IMR-90 (cell line): Measurements from ENCODE around the gene CLIC2. TPM values are rescaled to one million over a fixed set of nuclear protein-coding genes. Genes with fewer than 3 reads are reported as not detected.

Source experiments
- ATAC-seq: fragments of 200-7000 bp; cut with Tn5 transposase; 2 replicates; pipeline ENCODE4 v1.9.1; 2020; ENCODE audit warnings: low read depth, mild to moderate bottlenecking, moderate library complexity
- BruUV-seq: library from RNA; stranded (reverse); fragments of 400-500 nt; replicated peaks from 2 replicates; lab custom pipeline; 2021; lab: Mats Ljungman, UMichigan
- CTCF ChIA-PET: fragments of 300-600 bp; formaldehyde crosslinking; extraction: SDS; loops from one replicate; lab custom pipeline; 2021; ENCODE audit warnings: antibody characterized with exemption; lab: Yijun Ruan, JAX
- POLR2A ChIA-PET: fragments of 300-600 bp; sonication (Branson Sonifier 250); formaldehyde crosslinking; loops from one replicate; lab custom pipeline; 2022; ENCODE audit warnings: antibody characterized with exemption; ENCODE audit not compliant: unreplicated experiment; lab: Charles Lee
- DNase-seq: peaks from one replicate; pipeline ENCODE4 v3.0.0; 2013
- H2AFZ ChIP-seq: replicated peaks from 2 replicates; pipeline ENCODE3; 2013; ENCODE audit warnings: low read length, mild to moderate bottlenecking; ENCODE audit not compliant: poor library complexity
- H2AK5ac ChIP-seq: 2 replicates; pipeline ENCODE4 v1.6.1; 2013; ENCODE audit warnings: low read depth, low read length, inconsistent platforms
- H2AK9ac ChIP-seq: replicated peaks from 2 replicates; pipeline ENCODE3; 2013; ENCODE audit warnings: mild to moderate bottlenecking, low read depth, low read length, moderate library complexity; ENCODE audit not compliant: poor library complexity
- H2BK120ac ChIP-seq: 2 replicates; pipeline ENCODE4 v1.6.1; 2013; ENCODE audit warnings: low read depth, low read length, inconsistent platforms
- H2BK15ac ChIP-seq: 3 replicates; pipeline ENCODE4 v1.6.1; 2013; ENCODE audit warnings: low read depth, low read length, inconsistent platforms
- H2BK20ac ChIP-seq: 2 replicates; pipeline ENCODE4 v1.6.1; 2013; ENCODE audit warnings: low read depth, mild to moderate bottlenecking, inconsistent platforms, low read length, moderate library complexity
- H2BK5ac ChIP-seq: 2 replicates; pipeline ENCODE4 v1.6.1; 2013; ENCODE audit warnings: mild to moderate bottlenecking, low read depth, low read length, inconsistent platforms; ENCODE audit not compliant: poor library complexity, severe bottlenecking
- H3K14ac ChIP-seq: replicated peaks from 2 replicates; pipeline ENCODE4 v1.6.1; 2013; ENCODE audit warnings: low read depth, low read length, inconsistent platforms
- H3K18ac ChIP-seq: 2 replicates; pipeline ENCODE4 v1.6.1; 2013; ENCODE audit warnings: low read depth, low read length, control low read depth
- H3K23ac ChIP-seq: 2 replicates; pipeline ENCODE4 v1.6.1; 2013; ENCODE audit warnings: low read depth, low read length, inconsistent platforms
- H3K27ac ChIP-seq: 2 replicates; pipeline ENCODE4 v1.5.1; 2013; ENCODE audit warnings: mild to moderate bottlenecking, control low read depth, low read length; ENCODE audit not compliant: insufficient read depth
- H3K27me3 ChIP-seq: 2 replicates; pipeline ENCODE4 v1.6.1; 2013; ENCODE audit warnings: low read length; ENCODE audit not compliant: control insufficient read depth, insufficient read depth
- H3K36me3 ChIP-seq: 2 replicates; pipeline ENCODE4 v1.6.1; 2013; ENCODE audit warnings: low read length, mixed read lengths; ENCODE audit not compliant: control insufficient read depth, insufficient read depth
- H3K4ac ChIP-seq: 2 replicates; pipeline ENCODE4 v1.6.1; 2013; ENCODE audit warnings: low read depth, low read length, inconsistent platforms
- H3K4me1 ChIP-seq: 2 replicates; pipeline ENCODE4 v1.6.1; 2013; ENCODE audit warnings: low read length, mixed read lengths; ENCODE audit not compliant: control insufficient read depth, insufficient read depth
- H3K4me2 ChIP-seq: 2 replicates; pipeline ENCODE4 v1.6.1; 2013; ENCODE audit warnings: low read depth, mild to moderate bottlenecking, control low read depth, low read length, moderate library complexity
- H3K4me3 ChIP-seq: 2 replicates; pipeline ENCODE4 v1.5.1; 2013; ENCODE audit warnings: low read depth, mild to moderate bottlenecking, control low read depth, low read length, moderate library complexity; ENCODE audit not compliant: insufficient read depth
- H3K56ac ChIP-seq: 2 replicates; pipeline ENCODE4 v1.6.1; 2013; ENCODE audit warnings: low read length, inconsistent platforms; ENCODE audit not compliant: insufficient read depth; ENCODE audit errors: extremely low read depth
- H3K79me1 ChIP-seq, 2 experiments: 2 replicates each; pipeline ENCODE4 v1.6.1; 2013; ENCODE audit warnings: low read length in 2 of 2, inconsistent platforms in 1 of 2, low read depth in 1 of 2
- H3K9ac ChIP-seq: 2 replicates; pipeline ENCODE4 v1.6.1; 2013; ENCODE audit warnings: low read depth, low read length, control low read depth
- H3K9me1 ChIP-seq: 2 replicates; pipeline ENCODE4 v1.6.1; 2013; ENCODE audit warnings: low read length, inconsistent platforms; ENCODE audit not compliant: insufficient read depth
- H3K9me3 ChIP-seq: 2 replicates; pipeline ENCODE4 v1.6.1; 2013; ENCODE audit warnings: low read length; ENCODE audit not compliant: control insufficient read depth, insufficient read depth
- H4K20me1 ChIP-seq: 2 replicates; pipeline ENCODE4 v1.6.1; 2013; ENCODE audit warnings: low read length, inconsistent platforms; ENCODE audit not compliant: insufficient read depth
- H4K5ac ChIP-seq: 2 replicates; pipeline ENCODE4 v1.6.1; 2013; ENCODE audit warnings: mild to moderate bottlenecking, low read depth, low read length, control low read depth
- H4K8ac ChIP-seq, 2 experiments: 2 replicates each; pipeline ENCODE4 v1.6.1; 2013; ENCODE audit warnings: low read depth in 2 of 2, low read length in 2 of 2, control low read depth in 1 of 2, inconsistent platforms in 1 of 2
- H4K91ac ChIP-seq: 2 replicates; pipeline ENCODE4 v1.6.1; 2013; ENCODE audit warnings: low read depth, low read length, inconsistent platforms; ENCODE audit not compliant: insufficient read depth
- BHLHE40 ChIP-seq: fragments of 150-350 bp; IDR thresholded peaks from 2 replicates; pipeline ENCODE4 v1.6.1; 2016; ENCODE audit warnings: mild to moderate bottlenecking, low read depth, low read length
- CEBPB ChIP-seq: IDR thresholded peaks from 2 replicates; pipeline ENCODE4 v1.6.1; 2012; ENCODE audit warnings: low read depth, low read length, improper control_type of control experiment
- CHD1 ChIP-seq: IDR thresholded peaks from 2 replicates; pipeline ENCODE4 v1.6.1; 2012; ENCODE audit warnings: low read depth, low read length, improper control_type of control experiment
- CTCF ChIP-seq: conservative IDR thresholded peaks from 2 replicates; pipeline ENCODE4 v1.5.1; 2012; ENCODE audit warnings: mild to moderate bottlenecking, low read depth, low read length, improper control_type of control experiment
- FOS ChIP-seq: fragments of 150-350 bp; IDR thresholded peaks from 2 replicates; pipeline ENCODE4 v1.6.1; 2016; ENCODE audit warnings: low read depth, low read length
- MAFK ChIP-seq: IDR thresholded peaks from 2 replicates; pipeline ENCODE4 v1.6.1; 2012; ENCODE audit warnings: low read depth, low read length, improper control_type of control experiment
- MAZ ChIP-seq: IDR thresholded peaks from 2 replicates; pipeline ENCODE4 v1.6.1; 2012; ENCODE audit warnings: low read depth, mild to moderate bottlenecking, low read length, improper control_type of control experiment, moderate library complexity, borderline replicate concordance
- MXI1 ChIP-seq: IDR thresholded peaks from 2 replicates; pipeline ENCODE4 v1.6.1; 2012; ENCODE audit warnings: low read depth, mild to moderate bottlenecking, low read length, moderate library complexity, borderline replicate concordance
- NFE2L2 ChIP-seq: fragments of 150-350 bp; IDR thresholded peaks from 2 replicates; pipeline ENCODE4 v1.6.1; 2016; ENCODE audit warnings: low read depth, mild to moderate bottlenecking, low read length
- POLR2A ChIP-seq: IDR thresholded peaks from 2 replicates; pipeline ENCODE4 v1.6.1; 2012; ENCODE audit warnings: mild to moderate bottlenecking, low read depth, low read length
- RAD21 ChIP-seq: IDR thresholded peaks from 2 replicates; pipeline ENCODE4 v1.6.1; 2012; ENCODE audit warnings: low read length, improper control_type of control experiment
- RCOR1 ChIP-seq: IDR thresholded peaks from 2 replicates; pipeline ENCODE4 v1.6.1; 2012; ENCODE audit warnings: mild to moderate bottlenecking, low read length, improper control_type of control experiment; ENCODE audit not compliant: insufficient replicate concordance
- RFX5 ChIP-seq: IDR thresholded peaks from 2 replicates; pipeline ENCODE4 v1.8.0; 2012; ENCODE audit warnings: low read depth, mild to moderate bottlenecking, low read length, moderate library complexity
- SMC3 ChIP-seq: fragments of 150-350 bp; IDR thresholded peaks from 2 replicates; pipeline ENCODE4 v1.6.1; 2016; ENCODE audit warnings: low read depth, mild to moderate bottlenecking, antibody characterized with exemption, low read length, moderate library complexity
- USF2 ChIP-seq: fragments of 150-350 bp; IDR thresholded peaks from 2 replicates; pipeline ENCODE4 v1.6.1; 2017; ENCODE audit warnings: mild to moderate bottlenecking, antibody characterized with exemption, low read length, low read depth
- WGBS, 2 experiments: methylation state at CpG; one replicate each; pipeline versions ENCODE4 v1.1.5 to v1.1.7; 2013; ENCODE audit warnings: missing lambda C conversion rate in 2 of 2; ENCODE audit not compliant: insufficient read length in 1 of 2; ENCODE audit errors: extremely low coverage in 2 of 2; 5-methylcytosine and 5-hydroxymethylcytosine counted together
- dilution Hi-C: fragments of 300-500 bp; cut with HindIII; formaldehyde crosslinking; loops from one replicate; pipeline ENCODE4 v1.14.3; 2018; ENCODE audit warnings: low sequenced_read_pairs; ENCODE audit not compliant: unreplicated experiment
- in situ Hi-C: fragments of 300-500 bp; cut with MboI; formaldehyde crosslinking; loops from 3 replicates; pipeline ENCODE4 v1.14.3; 2019; ENCODE audit warnings: low sequenced_read_pairs, inconsistent platforms, mixed read lengths
- intact Hi-C: fragments of 100-400 bp; cut with micrococcal nuclease; formaldehyde crosslinking; loops from 2 replicates; pipeline ENCODE4 v1.10.0; 2022
- polyA plus RNA-seq, 3 experiments: library from polyadenylated mRNA; depleted of rRNA; stranded (reverse); fragments of >200 nt; gene quantifications; 2 replicates each; pipeline ENCODE4 v1.2.3, GENCODE V29; 2012; ENCODE audit warnings: low replicate concordance in 1 of 3
- total RNA-seq: library from RNA; depleted of rRNA; stranded (reverse); fragments of >200 nt; gene quantifications from 2 replicates; pipeline ENCODE4 v1.2.3, GENCODE V29; 2012
- TF ChIP-seq, protein P1 (sequence below): fragments of 150-350 bp; IDR thresholded peaks from 2 replicates; pipeline ENCODE4 v1.6.1; 2016; ENCODE audit warnings: low read depth, mild to moderate bottlenecking, low read length, moderate library complexity, borderline replicate concordance

The CLIC2 gene
- total and polyA plus RNA-seq, 2 of the 4 experiments (the other 2 are of a cell fraction), result 0.07 to 0.18 TPM

- no peak overlapping the region for H2AK5ac ChIP-seq
- H3K4me1 ChIP-seq, result no peaks in the 10 kb centered on the region
- no peaks in the 10 kb centered on the region for H3K79me1 ChIP-seq
- intact Hi-C loops (no loop called here), in situ Hi-C loops (no loop called here), dilution Hi-C loops (no loop called here)
- H3K36me3 ChIP-seq, result no peaks in the 10 kb centered on the region
- TF ChIP-seq RFX5 (no peak), BHLHE40 (no peak), CHD1 (no peak), RAD21 (no peak), USF2 (no peak), FOS (no peak), MXI1 (no peak), MAZ (no peak), MAFK (no peak), POLR2A (no peak), SMC3 (no peak), NFE2L2 (no peak), RCOR1 (no peak), CEBPB (no peak), CTCF (no peak)
- TF ChIP-seq, protein P1, sequence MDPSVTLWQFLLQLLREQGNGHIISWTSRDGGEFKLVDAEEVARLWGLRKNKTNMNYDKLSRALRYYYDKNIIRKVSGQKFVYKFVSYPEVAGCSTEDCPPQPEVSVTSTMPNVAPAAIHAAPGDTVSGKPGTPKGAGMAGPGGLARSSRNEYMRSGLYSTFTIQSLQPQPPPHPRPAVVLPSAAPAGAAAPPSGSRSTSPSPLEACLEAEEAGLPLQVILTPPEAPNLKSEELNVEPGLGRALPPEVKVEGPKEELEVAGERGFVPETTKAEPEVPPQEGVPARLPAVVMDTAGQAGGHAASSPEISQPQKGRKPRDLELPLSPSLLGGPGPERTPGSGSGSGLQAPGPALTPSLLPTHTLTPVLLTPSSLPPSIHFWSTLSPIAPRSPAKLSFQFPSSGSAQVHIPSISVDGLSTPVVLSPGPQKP, result no peak
- H3K9me1 ChIP-seq, result no peaks in the 10 kb centered on the region
- no peak overlapping the region for H4K8ac ChIP-seq
- DNase-seq (no peak), ATAC-seq (no peak)
- no peaks in the 10 kb centered on the region for H3K9me3 ChIP-seq
- H3K14ac ChIP-seq, result no peak overlapping the region
- no peaks in the 10 kb centered on the region for H4K20me1 ChIP-seq
- H2BK5ac ChIP-seq, result no peak overlapping the region
- H3K27me3 ChIP-seq, result no peaks in the 10 kb centered on the region
- H2BK15ac ChIP-seq, result no peak overlapping the region
- no peak overlapping the region for H2BK120ac ChIP-seq
- H2AFZ ChIP-seq, result no peak overlapping the region
- no peak overlapping the region for H3K27ac ChIP-seq
- ChIA-PET CTCF (no interaction called here), POLR2A (no interaction called here)
- H3K56ac ChIP-seq, result no peak overlapping the region
- no CpG with 5 or more reads among the region's 1 CpG for WGBS, 2 experiments
- no peak overlapping the region for H3K4ac ChIP-seq
- no peak overlapping the region for H2BK20ac ChIP-seq
- no peak overlapping the region for H4K91ac ChIP-seq
- H3K4me3 ChIP-seq, result no peak overlapping the region
- H4K5ac ChIP-seq, result no peak overlapping the region
- no peak overlapping the region for H3K23ac ChIP-seq
- H3K9ac ChIP-seq, result no peak overlapping the region
- H3K18ac ChIP-seq, result no peak overlapping the region
- no TSS peak for BruUV-seq
- H3K4me2 ChIP-seq, result no peak overlapping the region
- no peak overlapping the region for H2AK9ac ChIP-seq
These were observed 83.0 kb downstream of the CLIC2 start for GRCh38 chrX:155251391-155251790.
